ENCODE data around the gene FOXK1. TPM values are rescaled to one million over a fixed set of nuclear protein-coding genes. Genes with fewer than 3 reads are reported as not detected.

The FOXK1 gene
- total and polyA plus RNA-seq, 2 experiments from 2014 or later, result 2.3 to 12.7 TPM

DNA sequence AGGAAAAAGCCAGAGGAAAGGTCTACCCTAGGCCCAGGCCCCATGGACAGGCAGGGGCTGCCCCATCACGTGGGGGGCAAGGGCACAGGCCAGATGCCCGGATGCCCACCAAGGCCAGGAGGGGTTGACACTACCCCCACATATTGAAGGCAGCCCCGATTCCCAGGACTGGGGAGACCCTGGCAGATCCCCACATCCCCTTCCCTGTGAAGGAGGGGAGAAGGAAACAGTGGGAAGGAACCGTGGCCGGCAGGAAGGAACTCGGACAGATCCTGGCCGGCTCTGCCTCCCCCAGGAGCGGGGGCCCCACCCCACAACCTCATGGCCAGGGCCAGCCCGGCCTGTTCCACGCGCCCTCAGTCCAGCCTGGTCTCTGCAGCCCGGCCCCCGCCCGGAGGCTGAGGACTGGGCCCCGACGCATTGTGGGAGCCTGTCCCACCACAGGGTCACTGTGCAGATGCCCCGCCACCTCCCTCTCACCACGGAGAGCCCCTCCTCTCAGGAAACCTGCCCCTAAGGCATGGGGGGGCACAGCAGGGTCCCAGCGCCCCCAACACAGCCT, 138.4 kb downstream of the FOXK1 start (continued):
- TF ChIP-seq, protein P1, sequence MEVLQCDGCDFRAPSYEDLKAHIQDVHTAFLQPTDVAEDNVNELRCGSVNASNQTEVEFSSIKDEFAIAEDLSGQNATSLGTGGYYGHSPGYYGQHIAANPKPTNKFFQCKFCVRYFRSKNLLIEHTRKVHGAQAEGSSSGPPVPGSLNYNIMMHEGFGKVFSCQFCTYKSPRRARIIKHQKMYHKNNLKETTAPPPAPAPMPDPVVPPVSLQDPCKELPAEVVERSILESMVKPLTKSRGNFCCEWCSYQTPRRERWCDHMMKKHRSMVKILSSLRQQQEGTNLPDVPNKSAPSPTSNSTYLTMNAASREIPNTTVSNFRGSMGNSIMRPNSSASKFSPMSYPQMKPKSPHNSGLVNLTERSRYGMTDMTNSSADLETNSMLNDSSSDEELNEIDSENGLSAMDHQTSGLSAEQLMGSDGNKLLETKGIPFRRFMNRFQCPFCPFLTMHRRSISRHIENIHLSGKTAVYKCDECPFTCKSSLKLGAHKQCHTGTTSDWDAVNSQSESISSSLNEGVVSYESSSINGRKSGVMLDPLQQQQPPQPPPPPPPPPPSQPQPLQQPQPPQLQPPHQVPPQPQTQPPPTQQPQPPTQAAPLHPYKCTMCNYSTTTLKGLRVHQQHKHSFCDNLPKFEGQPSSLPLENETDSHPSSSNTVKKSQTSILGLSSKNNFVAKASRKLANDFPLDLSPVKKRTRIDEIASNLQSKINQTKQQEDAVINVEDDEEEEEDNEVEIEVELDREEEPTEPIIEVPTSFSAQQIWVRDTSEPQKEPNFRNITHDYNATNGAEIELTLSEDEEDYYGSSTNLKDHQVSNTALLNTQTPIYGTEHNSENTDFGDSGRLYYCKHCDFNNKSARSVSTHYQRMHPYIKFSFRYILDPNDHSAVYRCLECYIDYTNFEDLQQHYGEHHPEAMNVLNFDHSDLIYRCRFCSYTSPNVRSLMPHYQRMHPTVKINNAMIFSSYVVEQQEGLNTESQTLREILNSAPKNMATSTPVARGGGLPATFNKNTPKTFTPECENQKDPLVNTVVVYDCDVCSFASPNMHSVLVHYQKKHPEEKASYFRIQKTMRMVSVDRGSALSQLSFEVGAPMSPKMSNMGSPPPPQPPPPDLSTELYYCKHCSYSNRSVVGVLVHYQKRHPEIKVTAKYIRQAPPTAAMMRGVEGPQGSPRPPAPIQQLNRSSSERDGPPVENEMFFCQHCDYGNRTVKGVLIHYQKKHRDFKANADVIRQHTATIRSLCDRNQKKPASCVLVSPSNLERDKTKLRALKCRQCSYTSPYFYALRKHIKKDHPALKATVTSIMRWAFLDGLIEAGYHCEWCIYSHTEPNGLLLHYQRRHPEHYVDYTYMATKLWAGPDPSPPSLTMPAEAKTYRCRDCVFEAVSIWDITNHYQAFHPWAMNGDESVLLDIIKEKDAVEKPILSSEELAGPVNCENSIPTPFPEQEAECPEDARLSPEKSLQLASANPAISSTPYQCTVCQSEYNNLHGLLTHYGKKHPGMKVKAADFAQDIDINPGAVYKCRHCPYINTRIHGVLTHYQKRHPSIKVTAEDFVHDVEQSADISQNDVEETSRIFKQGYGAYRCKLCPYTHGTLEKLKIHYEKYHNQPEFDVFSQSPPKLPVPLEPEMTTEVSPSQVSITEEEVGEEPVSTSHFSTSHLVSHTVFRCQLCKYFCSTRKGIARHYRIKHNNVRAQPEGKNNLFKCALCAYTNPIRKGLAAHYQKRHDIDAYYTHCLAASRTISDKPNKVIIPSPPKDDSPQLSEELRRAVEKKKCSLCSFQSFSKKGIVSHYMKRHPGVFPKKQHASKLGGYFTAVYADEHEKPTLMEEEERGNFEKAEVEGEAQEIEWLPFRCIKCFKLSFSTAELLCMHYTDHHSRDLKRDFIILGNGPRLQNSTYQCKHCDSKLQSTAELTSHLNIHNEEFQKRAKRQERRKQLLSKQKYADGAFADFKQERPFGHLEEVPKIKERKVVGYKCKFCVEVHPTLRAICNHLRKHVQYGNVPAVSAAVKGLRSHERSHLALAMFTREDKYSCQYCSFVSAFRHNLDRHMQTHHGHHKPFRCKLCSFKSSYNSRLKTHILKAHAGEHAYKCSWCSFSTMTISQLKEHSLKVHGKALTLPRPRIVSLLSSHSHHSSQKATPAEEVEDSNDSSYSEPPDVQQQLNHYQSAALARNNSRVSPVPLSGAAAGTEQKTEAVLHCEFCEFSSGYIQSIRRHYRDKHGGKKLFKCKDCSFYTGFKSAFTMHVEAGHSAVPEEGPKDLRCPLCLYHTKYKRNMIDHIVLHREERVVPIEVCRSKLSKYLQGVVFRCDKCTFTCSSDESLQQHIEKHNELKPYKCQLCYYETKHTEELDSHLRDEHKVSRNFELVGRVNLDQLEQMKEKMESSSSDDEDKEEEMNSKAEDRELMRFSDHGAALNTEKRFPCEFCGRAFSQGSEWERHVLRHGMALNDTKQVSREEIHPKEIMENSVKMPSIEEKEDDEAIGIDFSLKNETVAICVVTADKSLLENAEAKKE (CRISPR knock-in tag; IDR thresholded peaks at IDR 0.05), result no peak
- TF ChIP-seq ZNF331 (CRISPR knock-in tag; IDR thresholded peaks at IDR 0.05; ENCODE audit: low read depth), result no peak
- TF ChIP-seq, protein P2, sequence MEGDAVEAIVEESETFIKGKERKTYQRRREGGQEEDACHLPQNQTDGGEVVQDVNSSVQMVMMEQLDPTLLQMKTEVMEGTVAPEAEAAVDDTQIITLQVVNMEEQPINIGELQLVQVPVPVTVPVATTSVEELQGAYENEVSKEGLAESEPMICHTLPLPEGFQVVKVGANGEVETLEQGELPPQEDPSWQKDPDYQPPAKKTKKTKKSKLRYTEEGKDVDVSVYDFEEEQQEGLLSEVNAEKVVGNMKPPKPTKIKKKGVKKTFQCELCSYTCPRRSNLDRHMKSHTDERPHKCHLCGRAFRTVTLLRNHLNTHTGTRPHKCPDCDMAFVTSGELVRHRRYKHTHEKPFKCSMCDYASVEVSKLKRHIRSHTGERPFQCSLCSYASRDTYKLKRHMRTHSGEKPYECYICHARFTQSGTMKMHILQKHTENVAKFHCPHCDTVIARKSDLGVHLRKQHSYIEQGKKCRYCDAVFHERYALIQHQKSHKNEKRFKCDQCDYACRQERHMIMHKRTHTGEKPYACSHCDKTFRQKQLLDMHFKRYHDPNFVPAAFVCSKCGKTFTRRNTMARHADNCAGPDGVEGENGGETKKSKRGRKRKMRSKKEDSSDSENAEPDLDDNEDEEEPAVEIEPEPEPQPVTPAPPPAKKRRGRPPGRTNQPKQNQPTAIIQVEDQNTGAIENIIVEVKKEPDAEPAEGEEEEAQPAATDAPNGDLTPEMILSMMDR (conservative IDR thresholded peaks at IDR 0.05; ENCODE audit: low read depth in 2 of 2), result no peak
- TF ChIP-seq ZNF114 (CRISPR knock-in tag; IDR thresholded peaks at IDR 0.05), result no peak

Small RNAs within 50 kb of the gene (microRNA-seq; reads per million reads assigned to microRNA genes)
- not detected for gene MIR4656

Small RNAs within 50 kb of the gene (small RNA-seq; reads per million reads assigned to genes)
- not detected for gene MIR4656 (ENCODE audit: low replicate concordance)
- gene RF00019 (ENCODE audit: low replicate concordance), result not detected

Other genes starting within 250 kb of the FOXK1 start
- gene AP5Z1, start 93.3 kb downstream of the FOXK1 start, total RNA-seq (2014; rRNA removed; shearing (Covaris generic)), result 28.8 and 31.2 TPM in 2 replicates
- 16.3 and 16.4 TPM in 2 replicates for gene AP5Z1, start 93.3 kb downstream of the FOXK1 start, polyA plus RNA-seq (2016; fragmentation: Nextera tagmentation; extraction: Ambion mirVana)
- gene PAPOLB, start 179.7 kb downstream of the FOXK1 start, total RNA-seq (2014; rRNA removed; shearing (Covaris generic)), result 0.27 and 0.42 TPM in 2 replicates
- 0.07 and 0.08 TPM in 2 replicates for gene PAPOLB, start 179.7 kb downstream of the FOXK1 start, polyA plus RNA-seq (2016; fragmentation: Nextera tagmentation; extraction: Ambion mirVana)
- 7.8 and 9.8 TPM in 2 replicates for gene RADIL, start 201.4 kb downstream of the FOXK1 start, total RNA-seq (2014; rRNA removed; shearing (Covaris generic))
- 4.3 and 4.8 TPM in 2 replicates for gene RADIL, start 201.4 kb downstream of the FOXK1 start, polyA plus RNA-seq (2016; fragmentation: Nextera tagmentation; extraction: Ambion mirVana)